ENCODE data around the gene AFF3.

DNA sequence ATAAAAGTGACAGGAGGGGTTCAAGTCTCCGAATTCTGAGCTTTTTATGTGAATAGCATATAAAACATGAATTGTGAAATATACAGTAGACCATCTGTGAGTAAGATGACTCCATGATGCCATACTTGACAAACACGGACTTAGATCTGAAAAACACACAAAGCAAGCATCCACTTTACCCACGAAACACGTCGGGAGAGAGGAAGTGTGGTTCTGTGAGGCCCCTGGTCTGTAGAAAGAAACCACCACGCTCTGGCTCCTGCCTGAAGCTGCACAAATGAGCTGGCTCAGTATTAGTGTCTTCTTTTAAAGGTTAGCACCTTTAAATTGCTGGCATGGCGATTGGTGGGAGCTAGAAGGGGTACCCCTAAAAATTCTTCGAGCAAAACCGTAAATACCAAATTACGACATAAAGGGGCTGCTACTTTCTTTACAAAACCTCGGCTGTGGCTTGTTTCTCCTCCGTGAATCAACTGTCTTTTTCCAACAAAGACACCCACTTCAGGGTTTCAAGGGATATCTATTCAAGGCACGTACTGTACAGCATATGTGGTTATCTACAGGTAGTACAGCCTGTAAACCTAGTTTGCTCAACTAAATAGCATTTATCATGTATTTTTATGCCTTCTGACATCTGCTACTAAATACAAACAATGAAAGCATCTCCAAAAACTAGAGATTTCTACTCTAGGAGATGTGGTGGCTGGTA is 70.9 kb downstream of the AFF3 start:
- TF ChIP-seq JUNB (IDR thresholded peaks at IDR 0.05) (no peak), HDAC2 (IDR thresholded peaks at IDR 0.05) (no peak), SMAD1 (IDR thresholded peaks at IDR 0.05; ENCODE audit: low read depth, partially characterized antibody) (no peak), KDM1A (IDR thresholded peaks at IDR 0.05; ENCODE audit: borderline replicate concordance) (no peak), HDAC6 (IDR thresholded peaks at IDR 0.05; ENCODE audit: unreplicated experiment) (no peak), POLR2AphosphoS5 (IDR thresholded peaks at IDR 0.05; ENCODE audit: low read length) (no peak), SMC3 (IDR thresholded peaks at IDR 0.05; ENCODE audit: borderline replicate concordance, low read length) (no peak), SP1 (IDR thresholded peaks at IDR 0.05; ENCODE audit: low read depth, low read length) (no peak), POLR2A (IDR thresholded peaks at IDR 0.05; ENCODE audit: low read depth, low read length) (no peak), RCOR1 (conservative IDR thresholded peaks at IDR 0.05; ENCODE audit: low read depth, low read length) (no peak)
- TF ChIP-seq, protein P1, sequence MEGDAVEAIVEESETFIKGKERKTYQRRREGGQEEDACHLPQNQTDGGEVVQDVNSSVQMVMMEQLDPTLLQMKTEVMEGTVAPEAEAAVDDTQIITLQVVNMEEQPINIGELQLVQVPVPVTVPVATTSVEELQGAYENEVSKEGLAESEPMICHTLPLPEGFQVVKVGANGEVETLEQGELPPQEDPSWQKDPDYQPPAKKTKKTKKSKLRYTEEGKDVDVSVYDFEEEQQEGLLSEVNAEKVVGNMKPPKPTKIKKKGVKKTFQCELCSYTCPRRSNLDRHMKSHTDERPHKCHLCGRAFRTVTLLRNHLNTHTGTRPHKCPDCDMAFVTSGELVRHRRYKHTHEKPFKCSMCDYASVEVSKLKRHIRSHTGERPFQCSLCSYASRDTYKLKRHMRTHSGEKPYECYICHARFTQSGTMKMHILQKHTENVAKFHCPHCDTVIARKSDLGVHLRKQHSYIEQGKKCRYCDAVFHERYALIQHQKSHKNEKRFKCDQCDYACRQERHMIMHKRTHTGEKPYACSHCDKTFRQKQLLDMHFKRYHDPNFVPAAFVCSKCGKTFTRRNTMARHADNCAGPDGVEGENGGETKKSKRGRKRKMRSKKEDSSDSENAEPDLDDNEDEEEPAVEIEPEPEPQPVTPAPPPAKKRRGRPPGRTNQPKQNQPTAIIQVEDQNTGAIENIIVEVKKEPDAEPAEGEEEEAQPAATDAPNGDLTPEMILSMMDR (IDR thresholded peaks at IDR 0.05 in 2 of 3, conservative IDR thresholded peaks at IDR 0.05 in 1 of 3; ENCODE audit: control insufficient read depth in 2 of 3, extremely low read depth in 1 of 3, insufficient read depth in 1 of 3, low read depth in 3 of 3, low read length in 3 of 3): no peak

Data from GM12878 (cell line).